T-helper 1 cell treated with Interleukin-12 subunit alpha and Interleukin-12 subunit beta and Interleukin-4 antibody, amounts not matched to agents 30 μg/mL and 1 μg/mL, for 36 hours (primary cell): ENCODE measurements around the gene HES4.
"Not testable (repeated sequence)": the region's sequence is repeated elsewhere in the genome, so short reads cannot be mapped to it uniquely, and the experiment has no call there.

Source experiments
- H3K27ac Mint-ChIP-seq: one replicate; pipeline ENCODE4 v1.8.0; 2021; ENCODE audit warnings: mild to moderate bottlenecking, mixed read lengths
- H3K27me3 Mint-ChIP-seq: one replicate; pipeline ENCODE4 v1.8.0; 2021; ENCODE audit warnings: low read depth, mixed read lengths
- H3K36me3 Mint-ChIP-seq: one replicate; pipeline ENCODE4 v1.8.0; 2021; ENCODE audit warnings: low read depth, mixed read lengths
- H3K4me1 Mint-ChIP-seq: one replicate; pipeline ENCODE4 v1.8.0; 2021; ENCODE audit warnings: low read depth, mixed read lengths
- H3K4me3 Mint-ChIP-seq: one replicate; pipeline ENCODE4 v1.8.0; 2021; ENCODE audit warnings: mild to moderate bottlenecking, moderate library complexity, mixed read lengths
- H3K9me3 Mint-ChIP-seq: one replicate; pipeline ENCODE4 v1.8.0; 2021; ENCODE audit warnings: mixed read lengths

HES4 gene

GRCh38 chr1:988061-988460 lies 11.8 kb downstream of the HES4 start:
- not testable (repeated sequence) for H3K4me1 Mint-ChIP-seq, H3K4me3 Mint-ChIP-seq, H3K36me3 Mint-ChIP-seq, H3K27ac Mint-ChIP-seq
- peaks cover 63% of the 10 kb centered on the region for H3K27me3 Mint-ChIP-seq
- peaks cover 12% of the 10 kb centered on the region for H3K9me3 Mint-ChIP-seq

GRCh38 chr1:985126-985525 lies 14.8 kb downstream of the HES4 start:
- Mint-ChIP-seq H3K4me1 (no peaks in the 10 kb centered on the region), H3K27me3 (peaks cover 47% of the 10 kb centered on the region)

GRCh38 chr1:984476-984814 lies 15.5 kb downstream of the HES4 start:
- Mint-ChIP-seq H3K9me3 (no peaks in the 10 kb centered on the region), H3K4me1 (no peaks in the 10 kb centered on the region), H3K4me3 (no peak overlapping the region), H3K27ac (no peak overlapping the region), H3K27me3 (peaks cover 41% of the 10 kb centered on the region), H3K36me3 (no peaks in the 10 kb centered on the region)

More at GRCh38 chr1:985126-985525, 14.8 kb downstream of the HES4 start:
- H3K36me3 Mint-ChIP-seq, result no peaks in the 10 kb centered on the region
- H3K27ac Mint-ChIP-seq, result no peak overlapping the region
- H3K4me3 Mint-ChIP-seq, result no peak overlapping the region
- H3K9me3 Mint-ChIP-seq, result no peaks in the 10 kb centered on the region

- Mint-ChIP-seq H3K36me3 (no peaks in the 10 kb centered on the region), H3K4me1 (no peaks in the 10 kb centered on the region), H3K4me3 (no peak overlapping the region), H3K27me3 (peaks cover 36% of the 10 kb centered on the region), H3K27ac (no peak overlapping the region), H3K9me3 (no peaks in the 10 kb centered on the region)
Measured at GRCh38 chr1:983798-984475, 16.0 kb downstream of the HES4 start.

- Mint-ChIP-seq H3K9me3 (no peaks in the 10 kb centered on the region), H3K4me3 (no peak overlapping the region), H3K27ac (no peak overlapping the region), H3K27me3 (peaks cover 26% of the 10 kb centered on the region), H3K36me3 (no peaks in the 10 kb centered on the region), H3K4me1 (peaks cover 4% of the 10 kb centered on the region)
Measured at GRCh38 chr1:982765-983436, 17.0 kb downstream of the HES4 start.

GRCh38 chr1:981955-982558 lies 17.8 kb downstream of the HES4 start, which contains the start of gene PERM1:
PERM1 (minus strand) TSS chr1:982093; CDS start chr1:981029, 1,064 bp downstream.
- Mint-ChIP-seq H3K9me3 (no peaks in the 10 kb centered on the region), H3K27me3 (peaks cover 18% of the 10 kb centered on the region), H3K36me3 (no peaks in the 10 kb centered on the region), H3K27ac (no peak within 1 kb of the TSS), H3K4me3 (no peak within 1 kb of the TSS), H3K4me1 (peaks cover 4% of the 10 kb centered on the region)

- Mint-ChIP-seq H3K27ac (no peak overlapping the region), H3K36me3 (no peaks in the 10 kb centered on the region)
Measured at GRCh38 chr1:981491-981954, 18.4 kb downstream of the HES4 start.

GRCh38 chr1:980602-981395 lies 19.1 kb downstream of the HES4 start:
- no peak overlapping the region for H3K4me3 Mint-ChIP-seq
- H3K27me3 Mint-ChIP-seq, result peaks cover 11% of the 10 kb centered on the region
- H3K36me3 Mint-ChIP-seq, result no peaks in the 10 kb centered on the region
- no peaks in the 10 kb centered on the region for H3K9me3 Mint-ChIP-seq
- no peak overlapping the region for H3K27ac Mint-ChIP-seq
- H3K4me1 Mint-ChIP-seq, result peaks cover 4% of the 10 kb centered on the region

More at GRCh38 chr1:981491-981954, 18.4 kb downstream of the HES4 start:
- Mint-ChIP-seq H3K4me3 (no peak overlapping the region), H3K9me3 (no peaks in the 10 kb centered on the region), H3K27me3 (peaks cover 18% of the 10 kb centered on the region), H3K4me1 (peaks cover 4% of the 10 kb centered on the region)

GRCh38 chr1:980137-980571 lies 19.7 kb downstream of the HES4 start:
- Mint-ChIP-seq H3K27ac (no peak overlapping the region), H3K4me1 (peaks cover 7% of the 10 kb centered on the region), H3K9me3 (no peaks in the 10 kb centered on the region), H3K36me3 (no peaks in the 10 kb centered on the region), H3K4me3 (no peak overlapping the region), H3K27me3 (peaks cover 9% of the 10 kb centered on the region)

GRCh38 chr1:979744-980072 lies 20.2 kb downstream of the HES4 start:
- Mint-ChIP-seq H3K27ac (no peak overlapping the region), H3K36me3 (no peaks in the 10 kb centered on the region), H3K4me3 (no peak overlapping the region), H3K4me1 (peaks cover 7% of the 10 kb centered on the region), H3K27me3 (peaks cover 7% of the 10 kb centered on the region), H3K9me3 (no peaks in the 10 kb centered on the region)

GRCh38 chr1:978835-979743 lies 20.8 kb downstream of the HES4 start:
- H3K9me3 Mint-ChIP-seq, result no peaks in the 10 kb centered on the region

GRCh38 chr1:978069-978834 lies 21.6 kb downstream of the HES4 start:
- peaks cover 7% of the 10 kb centered on the region for H3K4me1 Mint-ChIP-seq
- peak overlapping the region; percentile 69 for H3K27ac Mint-ChIP-seq
- H3K4me3 Mint-ChIP-seq, result no peak overlapping the region
- H3K9me3 Mint-ChIP-seq, result no peaks in the 10 kb centered on the region
- H3K27me3 Mint-ChIP-seq, result peaks cover 5% of the 10 kb centered on the region
- no peaks in the 10 kb centered on the region for H3K36me3 Mint-ChIP-seq

More at GRCh38 chr1:978835-979743, 20.8 kb downstream of the HES4 start:
- Mint-ChIP-seq H3K27me3 (peaks cover 7% of the 10 kb centered on the region), H3K4me3 (no peak overlapping the region), H3K36me3 (no peaks in the 10 kb centered on the region), H3K4me1 (peaks cover 7% of the 10 kb centered on the region), H3K27ac (no peak overlapping the region)

- not testable (repeated sequence) for H3K27me3 Mint-ChIP-seq, H3K4me3 Mint-ChIP-seq, H3K9me3 Mint-ChIP-seq, H3K27ac Mint-ChIP-seq, H3K36me3 Mint-ChIP-seq, H3K4me1 Mint-ChIP-seq
Measured at GRCh38 chr1:976791-977190, 23.1 kb downstream of the HES4 start.
